GM12891 (cell line): ENCODE data around the gene DNAH3.

ENCODE experiments used
- PAX5 ChIP-seq: IDR thresholded peaks from 2 replicates; pipeline ENCODE4 v1.6.1; 2011; ENCODE audit warnings: low read length, moderate library complexity, mild to moderate bottlenecking; ENCODE audit not compliant: insufficient read depth, severe bottlenecking
- POLR2A ChIP-seq: IDR thresholded peaks from 2 replicates; pipeline ENCODE4 v1.6.1; 2011; ENCODE audit warnings: low read depth, low read length, control low read depth
- POLR2AphosphoS5 ChIP-seq: IDR thresholded peaks from 2 replicates; pipeline ENCODE4 v1.6.1; 2011; ENCODE audit warnings: low read depth, low read length, control low read depth
- POU2F2 ChIP-seq: IDR thresholded peaks from 2 replicates; pipeline ENCODE4 v1.6.1; 2011; ENCODE audit warnings: low read depth, mild to moderate bottlenecking, control low read depth, low read length, moderate library complexity
- SPI1 ChIP-seq: IDR thresholded peaks from 2 replicates; pipeline ENCODE4 v1.6.1; 2011; ENCODE audit warnings: low read depth, low read length, control low read depth
- TAF1 ChIP-seq: IDR thresholded peaks from 2 replicates; pipeline ENCODE4 v1.6.1; 2011; ENCODE audit warnings: low read depth, low read length, control low read depth

- TF ChIP-seq POLR2A (no peak), POLR2AphosphoS5 (no peak), TAF1 (no peak), SPI1 (no peak), PAX5 (no peak), POU2F2 (no peak)
These were observed 29.3 kb upstream of the DNAH3 start for GRCh38 chr16:21179983-21180365.
